ENCODE measurements around the gene ADCY9. TPM values are rescaled to one million over a fixed set of nuclear protein-coding genes. Genes with fewer than 3 reads are reported as not detected.
"Not testable (repeated sequence)": the region's sequence is repeated elsewhere in the genome, so short reads cannot be mapped to it uniquely, and the experiment has no call there.

The ADCY9 gene
- polyA plus RNA-seq, 1 donor, result 19.3 TPM

GRCh38 chr16:3971261-3971660, 145.0 kb downstream of the ADCY9 start:
- DNase-seq, result no peak

GRCh38 chr16:3968551-3968950, 147.7 kb downstream of the ADCY9 start:
- no peak for DNase-seq

GRCh38 chr16:3966681-3967080, 149.6 kb downstream of the ADCY9 start:
- no peak for DNase-seq

GRCh38 chr16:3965781-3966582, 150.3 kb downstream of the ADCY9 start:
- DNase-seq, result no peak

- DNase-seq, result no peak
These were observed 150.9 kb downstream of the ADCY9 start for GRCh38 chr16:3965306-3965705.

- DNase-seq, result no peak
These were observed 151.5 kb downstream of the ADCY9 start for GRCh38 chr16:3964686-3965290.

GRCh38 chr16:3963886-3964685, 152.2 kb downstream of the ADCY9 start:
- no peak for DNase-seq

GRCh38 chr16:3963203-3963602, 153.0 kb downstream of the ADCY9 start:
- DNase-seq, result no peak

GRCh38 chr16:3961449-3961849, 154.8 kb downstream of the ADCY9 start:
- no peak for DNase-seq

- DNase-seq, result not testable (repeated sequence)
These were observed 156.2 kb downstream of the ADCY9 start for GRCh38 chr16:3959926-3960590.

GRCh38 chr16:3959148-3959547, 157.1 kb downstream of the ADCY9 start:
- DNase-seq, result no peak

- no peak for DNase-seq
These were observed 158.8 kb downstream of the ADCY9 start for GRCh38 chr16:3957344-3957980.

GRCh38 chr16:3954411-3954921, 161.8 kb downstream of the ADCY9 start:
- DNase-seq, result peak; percentile 42

GRCh38 chr16:3953728-3954410, 162.4 kb downstream of the ADCY9 start:
- DNase-seq, result no peak

GRCh38 chr16:3952737-3953131, 163.5 kb downstream of the ADCY9 start:
- peak; percentile 80 for DNase-seq

- DNase-seq, result peak; percentile 80
These were observed 164.1 kb downstream of the ADCY9 start for GRCh38 chr16:3951861-3952736.

GRCh38 chr16:3951380-3951779, 164.9 kb downstream of the ADCY9 start:
- DNase-seq, result not testable (repeated sequence)

- DNase-seq, result peak; percentile 94
These were observed 165.7 kb downstream of the ADCY9 start for GRCh38 chr16:3950343-3951193.

GRCh38 chr16:3949946-3950342, 166.3 kb downstream of the ADCY9 start:
- DNase-seq, result no peak
